Muscle layer of duodenum (tissue), 2 donors: ENCODE measurements around the gene BCAS1.

Source experiments
- H3K27ac ChIP-seq: one replicate; pipeline ENCODE4 v1.7.0; 2013; ENCODE audit warnings: mild to moderate bottlenecking, low read length
- H3K27me3 ChIP-seq: one replicate; pipeline ENCODE4 v1.7.0; 2013; ENCODE audit warnings: low read depth, mild to moderate bottlenecking, control low read depth, low read length
- H3K36me3 ChIP-seq, 2 donors: one replicate each; pipeline ENCODE4 v1.7.0; 2013; ENCODE audit warnings: low read length in 2 of 2, control low read depth in 1 of 2, mild to moderate bottlenecking in 1 of 2; ENCODE audit not compliant: insufficient read depth in 2 of 2, control insufficient read depth in 1 of 2
- H3K4me1 ChIP-seq, 2 donors: one replicate each; pipeline ENCODE4 v1.7.0; 2013; ENCODE audit warnings: low read length in 2 of 2, mild to moderate bottlenecking in 2 of 2, control low read depth in 1 of 2, moderate library complexity in 1 of 2; ENCODE audit not compliant: insufficient read depth in 2 of 2, control insufficient read depth in 1 of 2
- H3K4me3 ChIP-seq, 2 donors: one replicate each; pipeline ENCODE4 v1.7.0; 2013; ENCODE audit warnings: low read length in 2 of 2, low read depth in 1 of 2, mild to moderate bottlenecking in 1 of 2
- H3K9me3 ChIP-seq, 2 donors: one replicate each; pipeline ENCODE4 v1.7.0; 2013; ENCODE audit warnings: low read length in 2 of 2, control low read depth in 1 of 2, mild to moderate bottlenecking in 1 of 2; ENCODE audit not compliant: control insufficient read depth in 1 of 2
- donor health status: healthy.

BCAS1 gene

GRCh38 chr20:54059691-54060364 lies 10.6 kb downstream of the BCAS1 start:
- H3K4me1 ChIP-seq: no peaks in the 10 kb centered on the region
- no peaks in the 10 kb centered on the region for H3K36me3 ChIP-seq
- H3K4me3 ChIP-seq: no peak overlapping the region
- no peak overlapping the region for H3K27ac ChIP-seq
- H3K9me3 ChIP-seq: no peaks in the 10 kb centered on the region
- H3K27me3 ChIP-seq: no peaks in the 10 kb centered on the region

- Histone ChIP-seq H3K27me3 (no peaks in the 10 kb centered on the region), H3K4me1 (no peaks in the 10 kb centered on the region), H3K4me3 (no peak overlapping the region), H3K27ac (no peak overlapping the region), H3K36me3 (no peaks in the 10 kb centered on the region), H3K9me3 (no peaks in the 10 kb centered on the region)
Measured at GRCh38 chr20:54058420-54059139, 11.8 kb downstream of the BCAS1 start.

- no peaks in the 10 kb centered on the region for H3K27me3 ChIP-seq
Measured at GRCh38 chr20:54056762-54057639, 13.4 kb downstream of the BCAS1 start.

GRCh38 chr20:54054516-54054915 lies 15.9 kb downstream of the BCAS1 start:
- Histone ChIP-seq H3K9me3 (peaks cover 0 to 4% of the 10 kb centered on the region in 2 donors), H3K4me1 (no peaks in the 10 kb centered on the region), H3K27me3 (no peaks in the 10 kb centered on the region), H3K36me3 (no peaks in the 10 kb centered on the region), H3K27ac (no peak overlapping the region), H3K4me3 (no peak overlapping the region)

More at GRCh38 chr20:54056762-54057639, 13.4 kb downstream of the BCAS1 start:
- no peak overlapping the region for H3K27ac ChIP-seq
- H3K36me3 ChIP-seq: no peaks in the 10 kb centered on the region
- H3K4me1 ChIP-seq: no peaks in the 10 kb centered on the region
- no peaks in the 10 kb centered on the region for H3K9me3 ChIP-seq
- H3K4me3 ChIP-seq: no peak overlapping the region

GRCh38 chr20:54051068-54051467 lies 19.3 kb downstream of the BCAS1 start:
- Histone ChIP-seq H3K9me3 (peaks cover 0 to 4% of the 10 kb centered on the region in 2 donors), H3K27me3 (no peaks in the 10 kb centered on the region), H3K27ac (no peak overlapping the region), H3K4me1 (no peaks in the 10 kb centered on the region), H3K36me3 (no peaks in the 10 kb centered on the region), H3K4me3 (no peak overlapping the region)

- no peaks in the 10 kb centered on the region for H3K4me1 ChIP-seq
- no peak overlapping the region for H3K27ac ChIP-seq
- no peaks in the 10 kb centered on the region for H3K36me3 ChIP-seq
- no peak overlapping the region for H3K4me3 ChIP-seq
- peaks cover 0 to 4% of the 10 kb centered on the region in 2 donors for H3K9me3 ChIP-seq
- no peaks in the 10 kb centered on the region for H3K27me3 ChIP-seq
Measured at GRCh38 chr20:54048891-54049545, 21.4 kb downstream of the BCAS1 start.

GRCh38 chr20:54048481-54048880 lies 21.9 kb downstream of the BCAS1 start:
- no peaks in the 10 kb centered on the region for H3K4me1 ChIP-seq
- peaks cover 0 to 4% of the 10 kb centered on the region in 2 donors for H3K9me3 ChIP-seq
- no peaks in the 10 kb centered on the region for H3K27me3 ChIP-seq
- H3K4me3 ChIP-seq: no peak overlapping the region
- no peaks in the 10 kb centered on the region for H3K36me3 ChIP-seq
- H3K27ac ChIP-seq: no peak overlapping the region

- Histone ChIP-seq H3K4me1 (no peaks in the 10 kb centered on the region), H3K27me3 (no peaks in the 10 kb centered on the region), H3K36me3 (no peaks in the 10 kb centered on the region), H3K9me3 (peaks cover 0 to 4% of the 10 kb centered on the region in 2 donors), H3K4me3 (no peak overlapping the region), H3K27ac (no peak overlapping the region)
Measured at GRCh38 chr20:54047720-54048119, 22.7 kb downstream of the BCAS1 start.

- no peak overlapping the region for H3K4me3 ChIP-seq
Measured at GRCh38 chr20:54047048-54047447, 23.3 kb downstream of the BCAS1 start.

GRCh38 chr20:54044156-54044555 lies 26.2 kb downstream of the BCAS1 start:
- Histone ChIP-seq H3K27me3 (no peaks in the 10 kb centered on the region), H3K27ac (no peak overlapping the region), H3K9me3 (no peaks in the 10 kb centered on the region), H3K4me1 (no peaks in the 10 kb centered on the region), H3K4me3 (no peak overlapping the region), H3K36me3 (no peaks in the 10 kb centered on the region)

More at GRCh38 chr20:54047048-54047447, 23.3 kb downstream of the BCAS1 start:
- Histone ChIP-seq H3K9me3 (peaks cover 0 to 4% of the 10 kb centered on the region in 2 donors), H3K36me3 (no peaks in the 10 kb centered on the region), H3K27me3 (no peaks in the 10 kb centered on the region), H3K27ac (no peak overlapping the region), H3K4me1 (no peaks in the 10 kb centered on the region)
